Measurements from ENCODE around the gene ITPR1. TPM values are rescaled to one million over a fixed set of nuclear protein-coding genes. Genes with fewer than 3 reads are reported as not detected.

The ITPR1 gene
- total RNA-seq, 4 donors from 2014 or later, result 14.7 to 45.1 (median 21.0) TPM

DNA sequence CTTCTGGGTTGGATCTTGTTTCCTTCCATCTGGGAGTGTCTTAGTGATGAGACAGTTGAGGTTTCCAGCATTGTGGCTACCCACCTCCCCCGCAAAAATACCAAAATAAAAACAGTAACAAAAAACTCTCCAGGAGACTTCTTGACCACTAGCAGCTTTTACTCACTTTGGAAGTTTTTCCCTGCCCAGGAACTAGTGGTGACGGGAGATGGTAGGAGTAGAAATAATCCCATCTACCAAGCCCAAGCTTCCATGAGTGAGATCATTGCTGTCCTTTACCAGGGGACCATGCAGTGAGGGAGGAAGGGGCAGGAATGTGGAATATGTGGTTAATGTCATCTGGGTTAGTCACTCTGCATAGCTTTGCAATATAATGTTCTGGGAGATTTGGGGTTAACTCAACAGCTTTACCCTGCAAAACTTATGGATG is 187.7 kb downstream of the ITPR1 start:
- no peak for DNase-seq (ENCODE audit: low spot score in 2 of 2)
- 95% methylated on average over 2 of the region's 2 CpGs for WGBS
- H3K9me3 ChIP-seq, result no peaks in the 10 kb centered on the region
- no peak overlapping the region for H3K4me3 ChIP-seq
- H3K36me3 ChIP-seq, result peaks cover 11% of the 10 kb centered on the region
- H3K27me3 ChIP-seq, result no peaks in the 10 kb centered on the region
- H3K4me1 ChIP-seq, result no peaks in the 10 kb centered on the region
- TF ChIP-seq POLR2A (IDR thresholded peaks at IDR 0.05) (no peak), CTCF (IDR thresholded peaks at IDR 0.05) (no peak), EP300 (IDR thresholded peaks at IDR 0.05) (no peak), POLR2AphosphoS5 (IDR thresholded peaks at IDR 0.05) (no peak)
- no peak overlapping the region for H3K27ac ChIP-seq

- Histone ChIP-seq H3K27me3 (no peaks in the 10 kb centered on the region), H3K4me3 (no peak overlapping the region), H3K4me1 (no peaks in the 10 kb centered on the region), H3K27ac (no peak overlapping the region), H3K36me3 (peaks cover 15% of the 10 kb centered on the region), H3K9me3 (no peaks in the 10 kb centered on the region)
- DNase-seq (ENCODE audit: low spot score in 2 of 2), result no peak
- TF ChIP-seq EP300 (IDR thresholded peaks at IDR 0.05) (no peak), POLR2A (IDR thresholded peaks at IDR 0.05) (no peak), POLR2AphosphoS5 (IDR thresholded peaks at IDR 0.05) (no peak), CTCF (IDR thresholded peaks at IDR 0.05) (no peak)
Observed at GRCh38 chr3:4681301-4681700, 188.2 kb downstream of the ITPR1 start.

DNA sequence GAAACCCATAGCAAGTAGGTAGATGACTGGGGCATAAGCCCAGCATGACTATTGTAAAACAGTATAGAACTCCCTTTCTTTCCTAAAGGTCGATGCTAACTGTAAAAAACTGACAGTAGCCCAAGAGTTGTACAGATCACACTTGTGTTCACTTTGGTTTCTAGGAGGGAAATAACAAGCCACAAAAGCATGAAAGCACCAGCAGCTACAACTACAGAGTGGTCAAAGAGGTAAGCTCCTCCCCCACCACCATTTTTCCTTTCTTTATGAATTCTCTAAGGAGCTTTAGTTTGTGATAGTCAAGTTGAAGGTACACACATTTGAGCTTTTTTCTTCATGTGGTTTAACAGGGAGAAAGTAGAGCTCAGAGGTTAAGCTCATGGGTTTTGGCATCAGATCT is 191.0 kb downstream of the ITPR1 start:
- Histone ChIP-seq H3K36me3 (peaks cover 18% of the 10 kb centered on the region), H3K27ac (no peak overlapping the region), H3K27me3 (no peaks in the 10 kb centered on the region), H3K4me3 (no peak overlapping the region), H3K9me3 (no peaks in the 10 kb centered on the region), H3K4me1 (peaks cover 5% of the 10 kb centered on the region)
- WGBS, result 100% methylated on average over 1 of the region's 1 CpG
- TF ChIP-seq EP300 (IDR thresholded peaks at IDR 0.05) (no peak), CTCF (IDR thresholded peaks at IDR 0.05) (no peak), POLR2AphosphoS5 (IDR thresholded peaks at IDR 0.05) (no peak), POLR2A (IDR thresholded peaks at IDR 0.05) (no peak)
- DNase-seq (ENCODE audit: low spot score in 2 of 2), result no peak

DNA sequence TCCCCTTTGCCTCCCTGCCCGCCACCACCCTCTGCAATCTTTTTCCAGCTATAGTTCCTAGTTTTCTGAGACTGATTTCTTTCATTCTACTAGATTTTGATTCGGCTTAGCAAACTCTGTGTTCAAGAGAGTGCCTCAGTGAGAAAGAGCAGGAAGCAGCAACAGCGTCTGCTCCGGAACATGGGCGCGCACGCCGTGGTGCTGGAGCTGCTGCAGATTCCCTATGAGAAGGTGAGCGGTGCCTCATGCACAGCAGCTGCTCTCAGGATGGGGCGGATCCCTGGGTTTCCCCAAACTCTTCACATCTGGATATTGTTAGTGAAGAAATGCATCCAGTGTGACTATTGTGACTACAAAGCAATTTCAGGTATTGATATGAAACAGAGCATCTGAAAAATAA is 191.8 kb downstream of the ITPR1 start:
- Histone ChIP-seq H3K27me3 (no peaks in the 10 kb centered on the region), H3K4me1 (peaks cover 5% of the 10 kb centered on the region), H3K36me3 (peaks cover 18% of the 10 kb centered on the region), H3K4me3 (no peak overlapping the region), H3K9me3 (no peaks in the 10 kb centered on the region), H3K27ac (no peak overlapping the region)
- TF ChIP-seq CTCF (IDR thresholded peaks at IDR 0.05), result no peak
- TF ChIP-seq POLR2A (IDR thresholded peaks at IDR 0.05), result no peak
- TF ChIP-seq EP300 (IDR thresholded peaks at IDR 0.05), result no peak
- TF ChIP-seq POLR2AphosphoS5 (IDR thresholded peaks at IDR 0.05), result no peak
- WGBS, result 89% methylated on average over 10 of the region's 10 CpGs
- DNase-seq (ENCODE audit: low spot score in 2 of 2), result no peak

- Histone ChIP-seq H3K27me3 (no peaks in the 10 kb centered on the region), H3K4me1 (peaks cover 5% of the 10 kb centered on the region), H3K4me3 (no peak overlapping the region), H3K36me3 (peaks cover 22% of the 10 kb centered on the region), H3K27ac (no peak overlapping the region), H3K9me3 (no peaks in the 10 kb centered on the region)
- DNase-seq (ENCODE audit: low spot score in 2 of 2), result no peak
- WGBS, result 96% methylated on average over 10 of the region's 10 CpGs
- TF ChIP-seq CTCF (IDR thresholded peaks at IDR 0.05), result no peak
- no peak for TF ChIP-seq EP300 (IDR thresholded peaks at IDR 0.05)
- TF ChIP-seq POLR2AphosphoS5 (IDR thresholded peaks at IDR 0.05), result no peak
- no peak for TF ChIP-seq POLR2A (IDR thresholded peaks at IDR 0.05)
Observed at GRCh38 chr3:4685673-4686345, 192.7 kb downstream of the ITPR1 start.
